Measurements from ENCODE around the gene RETREG3. TPM values are rescaled to one million over a fixed set of nuclear protein-coding genes. Genes with fewer than 3 reads are reported as not detected.

The RETREG3 gene
- polyA plus RNA-seq, 1 of the 3 experiments (the other 2 are of a cell fraction): 13.3 TPM

DNA sequence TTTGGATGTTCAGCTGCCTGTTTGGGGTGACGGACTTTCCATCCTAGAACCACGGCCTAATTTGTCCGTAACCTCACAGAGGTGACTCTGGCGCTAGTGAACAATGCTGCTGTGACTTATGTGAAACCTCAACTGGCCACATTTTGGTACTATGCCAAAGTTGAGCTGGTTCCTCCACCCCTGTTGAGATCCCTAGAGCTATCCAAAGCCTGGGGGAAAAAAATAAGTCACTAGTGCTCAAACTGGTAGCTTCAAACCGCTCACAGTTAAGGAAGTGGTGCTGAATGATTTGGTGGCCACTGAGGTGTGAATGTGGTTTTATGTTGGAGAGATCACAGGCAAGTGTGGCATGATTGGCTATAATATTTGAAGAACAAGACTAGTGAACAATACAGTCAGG, 38.6 kb upstream of the RETREG3 start:
- no peak overlapping the region for H3K9ac ChIP-seq
- H3F3A ChIP-seq (replicated peaks; ENCODE audit: insufficient read depth): peaks cover 2% of the 10 kb centered on the region
- no peaks in the 10 kb centered on the region for H3K9me2 ChIP-seq
- POLR2A ChIA-PET: no interaction called here
- TF ChIP-seq RFX5 (IDR thresholded peaks at IDR 0.05; ENCODE audit: low read length) (no peak), FOXM1 (IDR thresholded peaks at IDR 0.05; ENCODE audit: low read depth) (no peak), USF2 (IDR thresholded peaks at IDR 0.05; ENCODE audit: borderline replicate concordance, low read depth, low read length) (no peak), RAD21 (IDR thresholded peaks at IDR 0.05; ENCODE audit: low read length) (no peak), EZH2phosphoT487 (IDR thresholded peaks at IDR 0.05; ENCODE audit: borderline replicate concordance, low read depth) (no peak), MEF2A (IDR thresholded peaks at IDR 0.05; ENCODE audit: borderline replicate concordance, low read depth) (no peak), TAF1 (IDR thresholded peaks at IDR 0.05; ENCODE audit: borderline replicate concordance, low read depth, low read length) (no peak), CTCF (IDR thresholded peaks at IDR 0.05) (no peak), RXRA (IDR thresholded peaks at IDR 0.05; ENCODE audit: borderline replicate concordance, low read depth) (no peak), MXI1 (IDR thresholded peaks at IDR 0.05; ENCODE audit: low read depth, low read length) (no peak), FOSL2 (IDR thresholded peaks at IDR 0.05; ENCODE audit: borderline replicate concordance, low read depth) (no peak), REST (IDR thresholded peaks at IDR 0.05; ENCODE audit: low read depth, low read length) (no peak), POLR2AphosphoS5 (IDR thresholded peaks at IDR 0.05; ENCODE audit: low read depth, low read length) (no peak), GABPA (IDR thresholded peaks at IDR 0.05; ENCODE audit: low read depth) (no peak), ELF1 (IDR thresholded peaks at IDR 0.05) (no peak), CHD2 (IDR thresholded peaks at IDR 0.05; ENCODE audit: low read length, partially characterized antibody) (no peak), NFIC (IDR thresholded peaks at IDR 0.05; ENCODE audit: borderline replicate concordance) (no peak), SIN3A (IDR thresholded peaks at IDR 0.05; ENCODE audit: borderline replicate concordance, low read depth, low read length) (no peak), EP300 (IDR thresholded peaks at IDR 0.05; ENCODE audit: borderline replicate concordance in 1 of 2, low read depth in 1 of 2, low read length in 1 of 2) (no peak)
- TF ChIP-seq, protein P1, sequence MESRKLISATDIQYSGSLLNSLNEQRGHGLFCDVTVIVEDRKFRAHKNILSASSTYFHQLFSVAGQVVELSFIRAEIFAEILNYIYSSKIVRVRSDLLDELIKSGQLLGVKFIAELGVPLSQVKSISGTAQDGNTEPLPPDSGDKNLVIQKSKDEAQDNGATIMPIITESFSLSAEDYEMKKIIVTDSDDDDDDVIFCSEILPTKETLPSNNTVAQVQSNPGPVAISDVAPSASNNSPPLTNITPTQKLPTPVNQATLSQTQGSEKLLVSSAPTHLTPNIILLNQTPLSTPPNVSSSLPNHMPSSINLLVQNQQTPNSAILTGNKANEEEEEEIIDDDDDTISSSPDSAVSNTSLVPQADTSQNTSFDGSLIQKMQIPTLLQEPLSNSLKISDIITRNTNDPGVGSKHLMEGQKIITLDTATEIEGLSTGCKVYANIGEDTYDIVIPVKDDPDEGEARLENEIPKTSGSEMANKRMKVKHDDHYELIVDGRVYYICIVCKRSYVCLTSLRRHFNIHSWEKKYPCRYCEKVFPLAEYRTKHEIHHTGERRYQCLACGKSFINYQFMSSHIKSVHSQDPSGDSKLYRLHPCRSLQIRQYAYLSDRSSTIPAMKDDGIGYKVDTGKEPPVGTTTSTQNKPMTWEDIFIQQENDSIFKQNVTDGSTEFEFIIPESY (IDR thresholded peaks at IDR 0.05; ENCODE audit: borderline replicate concordance, low read depth): no peak
- no peak overlapping the region for H3K4me3 ChIP-seq (ENCODE audit: low read depth in 2 of 2, low read length in 1 of 2)
- H3K79me2 ChIP-seq (ENCODE audit: insufficient read depth): no peaks in the 10 kb centered on the region
- no peak overlapping the region for H2AFZ ChIP-seq (ENCODE audit: low read depth)
- H3K4me1 ChIP-seq (ENCODE audit: control insufficient read depth in 1 of 2, insufficient read depth in 2 of 2, low read depth in 1 of 2, low read length in 1 of 2): no peaks in the 10 kb centered on the region
- H3K9me3 ChIP-seq: no peaks in the 10 kb centered on the region
- no peak overlapping the region for H3K4me2 ChIP-seq
- WGBS (ENCODE audit: low lambda C conversion rate): 92% methylated on average over 5 of the region's 5 CpGs
- no peak for DNase-seq
- H3K27ac ChIP-seq (ENCODE audit: low read depth in 2 of 2, low read length in 1 of 2): no peak overlapping the region
- CTCF ChIA-PET: interaction anchor here (1.0 to 1.6 kb wide), 2 partner anchors 19 to 33 kb away, joined by 3 to 5 read pairs; no protein-coding TSS in a partner anchor
- no peaks in the 10 kb centered on the region for H3K27me3 ChIP-seq (ENCODE audit: insufficient read depth)
- no peaks in the 10 kb centered on the region for H4K20me1 ChIP-seq (ENCODE audit: insufficient read depth)
- H3K36me3 ChIP-seq (replicated peaks in 1 of 2; ENCODE audit: control insufficient read depth in 1 of 2, insufficient read depth in 2 of 2, low read length in 1 of 2): no peaks in the 10 kb centered on the region
